Vagina (tissue), 2 donors: Measurements from ENCODE around the gene RDH8.

Experiments
- CTCF ChIP-seq, 3 experiments: fragments of 450-650 bp in 2 of 3; fragments of 200-600 bp in 1 of 3; sonication (generic) in 1 of 3; IDR thresholded peaks; one replicate each; pipeline ENCODE4 v1.5.1; 2017 to 2019; ENCODE audit warnings: antibody characterized with exemption in 3 of 3, mild to moderate bottlenecking in 2 of 3, moderate library complexity in 2 of 3
- POLR2A ChIP-seq, 2 donors: fragments of 450-650 bp; IDR thresholded peaks; one replicate each; pipeline ENCODE4 v1.6.1; 2017; ENCODE audit warnings: antibody characterized with exemption in 2 of 2, mild to moderate bottlenecking in 2 of 2, moderate library complexity in 2 of 2
- POLR2AphosphoS5 ChIP-seq, 2 donors: sonication (generic); formaldehyde crosslinking; IDR thresholded peaks; one replicate each; pipeline ENCODE4 v1.9.0; 2017; ENCODE audit warnings: antibody characterized with exemption in 2 of 2, mild to moderate bottlenecking in 2 of 2, low read depth in 1 of 2; ENCODE audit not compliant: insufficient read depth in 1 of 2

DNA sequence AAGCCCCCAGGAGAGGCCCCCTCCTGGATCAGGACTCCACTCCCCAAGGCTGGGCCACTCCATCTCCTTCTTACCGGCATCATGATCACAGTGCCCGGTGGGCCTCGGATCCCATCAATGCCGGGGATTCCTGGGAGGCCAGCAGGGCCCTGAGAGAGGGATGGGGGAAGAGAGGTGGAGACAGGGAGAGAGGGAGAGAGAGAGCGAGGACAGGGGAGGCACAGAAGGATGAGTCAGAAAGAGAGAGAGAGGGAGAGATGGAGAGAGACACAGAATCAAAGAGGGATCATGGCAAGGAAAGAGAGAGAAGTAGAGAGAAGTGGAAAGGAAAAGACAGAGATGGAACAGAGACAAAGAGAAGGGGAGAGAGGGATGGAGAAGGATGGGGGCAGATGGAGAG lies 16.7 kb upstream of the RDH8 start:
- no peak for TF ChIP-seq POLR2A (IDR thresholded peaks at IDR 0.05)
- no peak for TF ChIP-seq CTCF (IDR thresholded peaks at IDR 0.05)
- no peak for TF ChIP-seq POLR2AphosphoS5 (IDR thresholded peaks at IDR 0.05; ENCODE audit: insufficient read depth in 1 of 2, low read depth in 1 of 2)
